BLaER1 (cell line): ENCODE measurements around the gene KCNA2.
A peak's percentile ranks its signal among the peaks of the same experiment; 100 is the strongest.

ENCODE experiments used
- H3K27ac ChIP-seq: shearing (Covaris generic); formaldehyde crosslinking; 2 replicates; pipeline ENCODE4 v1.8.1; 2022
- H3K27me3 ChIP-seq: shearing (Covaris generic); formaldehyde crosslinking; 2 replicates; pipeline ENCODE4 v1.8.1; 2022
- H3K36me3 ChIP-seq: shearing (Covaris generic); formaldehyde crosslinking; 2 replicates; pipeline ENCODE4 v1.8.1; 2022
- H3K4me1 ChIP-seq: shearing (Covaris generic); formaldehyde crosslinking; 2 replicates; pipeline ENCODE4 v1.8.1; 2022
- H3K4me2 ChIP-seq: shearing (Covaris generic); formaldehyde crosslinking; 2 replicates; pipeline ENCODE4 v1.8.1; 2022
- H3K4me3 ChIP-seq: shearing (Covaris generic); formaldehyde crosslinking; 2 replicates; pipeline ENCODE4 v1.8.1; 2022
- H3K9ac ChIP-seq: shearing (Covaris generic); formaldehyde crosslinking; 2 replicates; pipeline ENCODE4 v1.8.1; 2022
- H3K9me3 ChIP-seq: shearing (Covaris generic); formaldehyde crosslinking; 2 replicates; pipeline ENCODE4 v1.8.1; 2022
- H4K20me1 ChIP-seq: shearing (Covaris generic); formaldehyde crosslinking; 2 replicates; pipeline ENCODE4 v1.8.1; 2022
- Cebpa-rat ChIP-seq: shearing (Covaris generic); IDR thresholded peaks from 2 replicates; pipeline ENCODE4 v1.8.1; 2022

The KCNA2 gene

DNA sequence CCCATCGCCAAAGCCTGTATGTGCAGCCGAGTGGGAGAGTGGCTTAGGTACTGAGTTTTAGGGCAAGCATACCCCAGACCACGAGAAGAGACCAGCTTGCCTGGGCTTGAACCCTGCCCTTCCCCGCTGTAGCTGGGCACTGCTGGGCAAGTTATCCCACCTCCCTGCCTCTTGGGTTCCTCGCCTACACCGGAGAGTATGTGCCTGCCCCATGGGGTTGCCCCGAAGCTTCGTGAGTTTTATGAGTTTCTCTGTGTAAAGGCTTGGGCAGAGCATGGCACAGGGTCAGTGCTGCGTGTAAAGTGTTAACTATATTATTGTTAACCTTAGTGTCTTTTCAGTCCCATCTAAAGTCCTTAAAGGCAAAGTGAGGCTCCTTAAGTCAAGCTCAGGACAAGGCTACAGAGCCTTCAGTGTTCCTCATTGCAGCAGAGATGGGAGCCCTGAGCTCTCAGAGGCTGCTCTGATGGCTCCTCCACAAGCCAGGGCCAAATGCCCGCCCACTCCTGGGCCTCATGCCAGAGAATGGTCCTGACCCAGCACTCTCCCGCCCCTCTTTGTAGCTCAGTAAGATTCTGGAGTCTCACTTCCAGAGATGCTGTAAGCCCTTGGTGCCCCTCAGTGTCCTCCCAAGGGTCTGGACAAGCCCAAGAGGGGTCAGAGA lies 50.2 kb downstream of the KCNA2 start:
- Histone ChIP-seq H4K20me1 (no peaks in the 10 kb centered on the region), H3K36me3 (no peaks in the 10 kb centered on the region), H3K4me1 (peaks cover 54% of the 10 kb centered on the region), H3K27ac (peak overlapping the region; percentile 69), H3K9ac (peak overlapping the region; percentile 61; the same call in 1 of the 2 replicates), H3K4me2 (peak overlapping the region; percentile 97), H3K9me3 (no peaks in the 10 kb centered on the region), H3K4me3 (peak overlapping the region; percentile 67), H3K27me3 (peaks cover 16% of the 10 kb centered on the region)
- no peak for TF ChIP-seq Cebpa-rat

DNA sequence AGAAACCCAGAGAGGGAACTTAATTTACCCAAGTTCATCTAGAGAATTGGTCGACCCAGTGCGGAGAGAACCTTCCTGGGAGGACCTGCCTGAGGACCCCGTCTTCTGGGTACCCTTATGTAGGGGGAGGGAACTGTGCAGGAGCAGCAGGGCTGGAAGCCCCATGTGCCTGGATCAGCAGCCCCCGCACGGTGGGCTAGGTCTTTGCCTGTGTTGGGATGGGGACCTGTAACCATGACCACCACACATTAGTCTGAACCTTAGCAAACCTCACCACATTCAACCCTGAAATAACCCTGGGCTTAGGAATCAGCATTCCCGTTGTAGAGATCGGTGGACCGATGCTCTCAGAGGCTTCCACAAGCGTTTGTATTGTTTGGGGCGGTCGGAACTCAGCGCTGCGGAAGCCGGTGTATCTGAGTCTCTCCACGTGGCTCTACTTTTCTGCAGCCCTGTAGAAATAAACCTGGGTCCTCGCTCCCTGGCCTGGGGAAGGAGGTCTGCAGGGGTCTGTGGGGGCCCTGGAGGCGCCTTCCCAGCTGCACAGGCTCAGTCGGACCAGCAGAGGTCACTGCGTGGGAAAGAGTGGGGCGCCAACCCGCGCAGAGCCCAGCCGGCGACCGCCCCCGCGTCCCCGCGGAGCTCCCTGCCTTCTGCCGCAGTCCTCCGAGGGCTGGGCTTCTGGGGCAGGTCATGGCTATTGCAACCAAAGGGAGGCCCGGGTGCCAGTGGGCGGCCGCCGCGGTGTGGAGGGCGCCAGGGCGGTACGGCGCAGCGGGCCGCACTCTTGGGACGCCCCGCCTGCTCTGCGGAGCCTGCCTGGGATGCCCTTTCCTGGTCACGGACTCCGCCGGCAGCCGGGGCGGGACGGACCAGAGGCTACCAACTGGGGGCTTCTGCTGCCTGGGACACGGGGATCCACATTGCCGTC lies 51.0 kb downstream of the KCNA2 start:
- no peak for TF ChIP-seq Cebpa-rat
- Histone ChIP-seq H3K4me3 (peak overlapping the region; percentile 67), H3K9ac (peak overlapping the region; percentile 61; the same call in 1 of the 2 replicates), H3K27me3 (peaks cover 16% of the 10 kb centered on the region), H3K4me1 (peaks cover 50% of the 10 kb centered on the region), H4K20me1 (no peaks in the 10 kb centered on the region), H3K4me2 (peak overlapping the region; percentile 97), H3K27ac (peak overlapping the region; percentile 69), H3K36me3 (no peaks in the 10 kb centered on the region), H3K9me3 (no peaks in the 10 kb centered on the region)

DNA sequence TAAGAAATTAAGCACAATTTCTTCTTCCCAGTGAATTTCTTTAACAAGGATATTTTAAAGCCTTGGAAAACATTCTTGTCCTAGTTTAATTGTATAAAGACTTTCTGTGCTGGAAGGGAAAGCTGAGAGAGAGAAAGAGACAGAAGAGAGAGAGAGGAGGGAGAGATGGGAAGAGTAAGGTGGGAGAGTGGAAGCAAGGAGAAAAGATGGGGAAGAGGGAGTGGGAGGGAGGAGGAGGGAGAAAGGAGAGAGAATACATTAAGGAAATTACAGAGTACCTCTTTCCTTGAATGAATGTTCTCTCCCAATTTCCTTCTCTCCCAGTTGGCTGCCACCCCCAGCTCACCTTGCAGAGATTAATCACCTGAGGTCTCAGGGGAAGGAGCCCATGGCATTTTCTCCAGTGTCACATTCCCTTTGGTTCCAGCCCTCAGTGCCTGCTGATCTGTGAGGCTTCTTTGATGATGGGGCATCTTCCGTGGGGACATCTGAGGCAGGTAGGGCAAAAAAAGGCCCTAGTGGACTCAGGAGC lies 54.8 kb downstream of the KCNA2 start:
- Histone ChIP-seq H4K20me1 (no peaks in the 10 kb centered on the region), H3K27ac (no peak overlapping the region), H3K36me3 (no peaks in the 10 kb centered on the region), H3K9ac (no peak overlapping the region), H3K27me3 (peaks cover 16% of the 10 kb centered on the region), H3K4me2 (no peak overlapping the region), H3K9me3 (no peaks in the 10 kb centered on the region), H3K4me1 (peaks cover 18% of the 10 kb centered on the region), H3K4me3 (no peak overlapping the region)
- TF ChIP-seq Cebpa-rat = no peak

DNA sequence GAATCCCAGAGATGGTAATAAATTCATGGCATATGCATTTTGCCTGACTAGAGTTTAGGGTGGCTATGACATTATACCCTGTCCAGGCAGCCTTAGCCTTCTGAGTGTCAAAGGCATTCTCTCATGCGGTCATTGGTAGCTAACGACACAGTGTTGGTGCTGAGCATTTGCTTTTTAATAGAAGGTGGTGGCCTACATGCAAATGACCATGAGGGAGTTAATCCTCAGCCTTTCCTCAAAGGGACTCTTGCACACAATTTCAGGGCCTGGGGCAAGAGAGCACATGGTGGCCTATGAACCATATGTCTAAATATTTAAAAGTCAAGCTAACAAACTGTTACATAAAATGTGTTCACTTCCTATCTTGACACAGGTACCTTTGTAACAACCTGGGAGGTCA lies 56.3 kb downstream of the KCNA2 start:
- H3K4me2 ChIP-seq = no peak overlapping the region
- H3K27ac ChIP-seq = no peak overlapping the region
- no peak overlapping the region for H3K9ac ChIP-seq
- no peaks in the 10 kb centered on the region for H3K36me3 ChIP-seq
- H3K4me1 ChIP-seq = peaks cover 3% of the 10 kb centered on the region
- TF ChIP-seq Cebpa-rat = no peak
- H3K4me3 ChIP-seq = no peak overlapping the region
- H4K20me1 ChIP-seq = no peaks in the 10 kb centered on the region
- peaks cover 3% of the 10 kb centered on the region for H3K27me3 ChIP-seq
- H3K9me3 ChIP-seq = no peaks in the 10 kb centered on the region

DNA sequence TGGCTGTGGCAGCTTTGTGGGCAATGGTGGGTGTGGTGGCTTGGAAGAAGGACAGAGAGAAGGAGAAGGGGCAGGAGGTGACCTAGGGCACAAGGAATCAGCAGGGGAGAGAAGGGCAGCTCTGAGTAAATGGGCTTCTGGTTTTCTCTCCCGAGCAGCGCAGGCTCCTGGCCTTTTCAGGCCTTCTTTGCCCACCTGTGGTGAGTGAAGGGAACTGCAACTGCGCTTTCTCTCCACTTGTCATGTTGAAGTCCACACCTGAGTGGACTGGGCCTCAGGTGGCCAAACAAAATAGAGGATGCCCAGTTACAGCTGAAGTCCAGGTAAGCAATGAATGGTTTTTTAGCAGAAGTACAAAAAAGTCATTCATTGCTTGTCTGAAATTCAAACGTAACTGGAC lies 57.8 kb downstream of the KCNA2 start:
- Histone ChIP-seq H3K9ac (no peak overlapping the region), H3K4me2 (no peak overlapping the region), H4K20me1 (no peaks in the 10 kb centered on the region), H3K9me3 (no peaks in the 10 kb centered on the region), H3K27me3 (no peaks in the 10 kb centered on the region), H3K36me3 (no peaks in the 10 kb centered on the region), H3K4me3 (no peak overlapping the region), H3K27ac (no peak overlapping the region), H3K4me1 (no peaks in the 10 kb centered on the region)
- no peak for TF ChIP-seq Cebpa-rat

DNA sequence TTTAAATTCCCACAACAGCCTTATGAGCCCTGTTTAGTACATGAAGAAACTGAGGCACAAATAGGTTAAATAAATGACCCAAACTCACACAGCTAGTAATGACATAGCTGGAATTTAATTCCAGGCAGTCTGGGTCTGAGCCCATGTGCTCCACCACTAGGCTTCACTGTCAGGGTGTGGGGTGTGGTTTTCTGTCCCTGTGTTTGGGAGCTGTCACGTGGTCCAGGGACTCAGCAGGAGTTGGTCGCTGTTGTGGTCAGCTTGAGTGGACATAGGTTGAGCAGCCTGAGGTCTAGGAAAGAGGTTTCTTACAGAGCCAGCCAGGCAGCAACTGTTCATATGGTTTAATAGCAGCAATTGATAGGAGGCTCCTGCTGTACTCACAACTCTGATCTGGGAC lies 59.1 kb downstream of the KCNA2 start:
- Histone ChIP-seq H3K9me3 (no peaks in the 10 kb centered on the region), H3K27ac (no peak overlapping the region), H4K20me1 (no peaks in the 10 kb centered on the region), H3K27me3 (no peaks in the 10 kb centered on the region), H3K4me1 (no peaks in the 10 kb centered on the region), H3K9ac (no peak overlapping the region), H3K4me3 (no peak overlapping the region), H3K4me2 (no peak overlapping the region), H3K36me3 (no peaks in the 10 kb centered on the region)
- TF ChIP-seq Cebpa-rat = no peak

DNA sequence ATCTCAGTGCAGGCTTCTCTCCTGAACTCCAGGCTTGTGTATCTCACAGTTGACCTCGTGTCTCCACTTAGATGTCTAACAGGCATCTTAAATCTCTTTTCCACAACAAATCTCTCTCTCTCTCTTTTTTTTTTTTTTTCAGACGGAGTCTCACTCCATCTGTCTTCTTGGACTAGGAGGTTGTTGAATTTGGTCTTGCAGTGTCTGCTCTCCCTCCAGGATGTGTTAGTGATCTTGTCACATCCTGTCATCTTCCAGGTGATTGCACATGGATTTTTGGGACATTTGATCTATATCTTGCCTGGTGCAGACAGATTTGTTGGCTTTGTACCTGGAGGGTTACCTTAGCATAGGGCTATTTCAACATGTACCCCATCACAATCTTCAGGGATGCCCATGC lies 60.7 kb downstream of the KCNA2 start:
- no peak for TF ChIP-seq Cebpa-rat
- no peak overlapping the region for H3K9ac ChIP-seq

DNA sequence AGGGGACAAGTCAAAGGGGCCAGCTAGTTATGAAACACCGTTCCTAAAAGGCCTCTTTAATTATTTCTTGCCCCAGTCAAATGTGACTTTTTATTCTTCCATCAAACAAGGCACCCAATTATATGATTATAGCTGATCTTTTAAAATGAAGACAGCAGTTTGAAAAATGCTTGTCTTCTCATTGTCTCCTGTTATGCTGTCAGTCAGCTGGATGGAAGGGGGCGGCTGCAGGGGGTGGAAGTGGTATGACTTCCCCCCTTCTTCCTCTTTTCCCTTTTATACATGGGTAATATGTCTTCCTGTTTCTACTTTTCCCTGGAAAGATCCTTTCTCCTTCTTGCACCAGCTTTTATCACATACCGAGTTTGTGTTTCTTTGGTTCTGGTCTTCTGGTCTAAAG lies 61.4 kb downstream of the KCNA2 start:
- Histone ChIP-seq H4K20me1 (no peaks in the 10 kb centered on the region), H3K9me3 (no peaks in the 10 kb centered on the region)

More for the DNA sequence above, 60.7 kb downstream of the KCNA2 start:
- H3K9me3 ChIP-seq = no peaks in the 10 kb centered on the region
- H3K4me2 ChIP-seq = no peak overlapping the region
- no peaks in the 10 kb centered on the region for H4K20me1 ChIP-seq
- H3K4me1 ChIP-seq = no peaks in the 10 kb centered on the region
- H3K27me3 ChIP-seq = no peaks in the 10 kb centered on the region
- no peak overlapping the region for H3K4me3 ChIP-seq
- H3K27ac ChIP-seq = no peak overlapping the region
- no peaks in the 10 kb centered on the region for H3K36me3 ChIP-seq

More for the DNA sequence above, 61.4 kb downstream of the KCNA2 start:
- Histone ChIP-seq H3K36me3 (no peaks in the 10 kb centered on the region), H3K4me2 (no peak overlapping the region), H3K4me3 (no peak overlapping the region), H3K9ac (no peak overlapping the region), H3K4me1 (no peaks in the 10 kb centered on the region), H3K27ac (no peak overlapping the region), H3K27me3 (no peaks in the 10 kb centered on the region)
- no peak for TF ChIP-seq Cebpa-rat
